Gastrocnemius medialis (tissue), 4 donors: ENCODE measurements around the gene FBXW7.

ENCODE experiments used
- CTCF ChIP-seq, 5 experiments: fragments of 450-650 bp in 3 of 5; fragments of 200-600 bp in 2 of 5; sonication (generic) in 2 of 5; IDR thresholded peaks in 4 of 5; conservative IDR thresholded peaks in 1 of 5; 1 replicate in 4 of 5; 2 replicates in 1 of 5; pipeline ENCODE4 v1.5.1; 2016 to 2019; ENCODE audit warnings: antibody characterized with exemption in 5 of 5, mild to moderate bottlenecking in 3 of 5, moderate library complexity in 3 of 5
- POLR2A ChIP-seq, 2 donors: fragments of 450-650 bp; IDR thresholded peaks; one replicate each; pipeline ENCODE4 v1.6.1; 2017; ENCODE audit warnings: antibody characterized with exemption in 2 of 2, mild to moderate bottlenecking in 2 of 2, moderate library complexity in 2 of 2

GRCh38 chr4:152534541-152535359, 1.1 kb downstream of the FBXW7 start:
- TF ChIP-seq CTCF (IDR thresholded peaks at IDR 0.05 in 4 of 5, conservative IDR thresholded peaks at IDR 0.05 in 1 of 5) (no peak), POLR2A (IDR thresholded peaks at IDR 0.05) (no peak)
